GM12891 (cell line): Measurements from ENCODE around the gene NUAK1.
"Not testable (repeated sequence)": the region's sequence is repeated elsewhere in the genome, so short reads cannot be mapped to it uniquely, and the experiment has no call there.

ENCODE experiments used
- PAX5 ChIP-seq: IDR thresholded peaks from 2 replicates; pipeline ENCODE4 v1.6.1; 2011; ENCODE audit warnings: low read length, moderate library complexity, mild to moderate bottlenecking; ENCODE audit not compliant: insufficient read depth, severe bottlenecking
- POLR2A ChIP-seq: IDR thresholded peaks from 2 replicates; pipeline ENCODE4 v1.6.1; 2011; ENCODE audit warnings: low read depth, low read length, control low read depth

- not testable (repeated sequence) for TF ChIP-seq POLR2A, PAX5
Measured at GRCh38 chr12:106141920-106142319, 3.2 kb upstream of the NUAK1 start.
